Stimulated activated naive CD4-positive, alpha-beta T cell (primary cell): ENCODE data around the gene HRG.
"Not testable (repeated sequence)": the region's sequence is repeated elsewhere in the genome, so short reads cannot be mapped to it uniquely, and the experiment has no call there.

Experiments used
- DNase-seq, 6 experiments: peaks; one replicate each; lab custom pipeline; 2025; lab: John Stamatoyannopoulos, UW

HRG gene

DNA sequence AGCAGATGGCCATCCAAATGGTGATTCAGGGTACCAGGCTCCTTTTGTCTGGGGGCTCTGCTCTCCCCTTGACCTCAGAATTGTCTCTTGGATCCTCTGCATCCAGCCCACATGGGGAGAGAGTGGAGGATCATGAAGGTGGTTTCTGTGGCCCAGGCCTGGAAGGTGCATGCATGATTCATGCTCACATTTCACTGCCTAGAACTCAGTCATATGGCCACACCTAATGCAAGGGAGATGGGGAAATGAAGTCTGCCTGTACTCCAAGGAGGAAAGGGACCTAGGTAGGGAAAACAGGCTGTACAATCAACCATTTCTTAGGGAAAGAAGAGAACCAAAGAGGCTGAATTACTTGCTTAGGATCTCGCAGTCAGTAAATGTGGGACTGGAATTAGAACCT, 15.1 kb downstream of the HRG start:
- DNase-seq, result no peak

DNA sequence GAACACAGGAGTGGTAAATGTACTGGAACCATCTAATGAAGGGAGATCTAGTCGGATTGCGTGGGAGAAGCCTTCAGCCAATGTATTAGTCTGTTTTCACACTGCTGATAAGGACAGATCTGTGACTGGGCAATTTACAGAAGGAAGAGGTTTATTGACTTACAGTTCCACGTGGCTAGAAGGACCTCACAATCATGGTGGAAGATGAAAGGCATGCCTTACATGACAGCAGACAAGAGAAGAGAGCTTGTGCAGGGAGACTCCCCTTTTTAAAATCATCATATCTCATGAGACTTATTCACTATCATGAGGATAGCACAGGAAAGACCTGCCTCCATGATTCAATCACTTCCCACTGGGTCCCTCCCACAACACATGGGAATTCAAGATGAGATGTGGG, 17.0 kb downstream of the HRG start:
- DNase-seq, result no peak

- DNase-seq, result no peak
These were observed 18.2 kb downstream of the HRG start for GRCh38 chr3:186683979-186684378.

GRCh38 chr3:186686475-186686874, 20.7 kb downstream of the HRG start:
- DNase-seq, result not testable (repeated sequence)

- no peak for DNase-seq
These were observed 21.4 kb downstream of the HRG start for GRCh38 chr3:186687120-186687651.

DNA sequence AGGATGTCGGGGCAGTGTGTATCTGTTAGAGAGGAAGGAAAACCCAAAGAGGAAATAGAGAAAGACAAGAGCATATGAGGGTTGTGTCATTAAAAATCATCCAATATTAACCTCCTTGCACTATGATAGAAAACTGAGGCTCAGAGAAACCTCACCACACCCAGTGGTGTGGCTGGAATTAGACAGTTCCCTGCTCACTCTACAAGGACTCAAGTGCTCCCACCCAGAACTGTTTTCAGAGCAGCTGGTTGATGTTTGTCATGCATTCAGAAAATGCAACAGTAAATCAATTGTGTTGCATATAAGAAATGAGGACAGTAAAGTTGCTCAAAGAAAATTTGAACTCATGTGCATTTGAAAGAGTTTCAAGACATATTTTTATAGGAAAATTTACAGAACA, 24.5 kb downstream of the HRG start:
- DNase-seq, result not testable (repeated sequence)

- no peak for DNase-seq
These were observed 25.9 kb downstream of the HRG start for GRCh38 chr3:186691676-186692075.

- DNase-seq, result no peak
These were observed 28.0 kb downstream of the HRG start for GRCh38 chr3:186693843-186694242.

- no peak for DNase-seq
These were observed 28.6 kb downstream of the HRG start for GRCh38 chr3:186694288-186695032.

DNA sequence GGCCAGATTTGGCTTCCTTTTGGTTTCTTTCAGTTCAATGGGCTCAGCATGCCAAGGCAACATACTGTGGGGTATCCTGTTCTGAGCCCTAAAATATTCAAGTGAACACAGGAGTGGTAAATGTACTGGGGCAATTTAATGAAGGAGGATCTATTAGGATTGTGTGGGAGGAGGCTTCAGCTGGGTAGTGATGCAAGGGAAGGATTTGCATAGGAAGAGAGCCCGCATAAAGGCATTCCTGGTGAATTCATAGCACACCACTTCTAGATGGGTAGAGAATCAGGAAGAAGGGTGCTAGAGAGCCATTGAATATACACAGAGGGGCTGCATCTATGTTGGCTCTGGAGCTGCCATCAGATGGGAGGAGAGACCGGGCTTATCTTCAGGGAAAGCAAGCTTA, 30.7 kb downstream of the HRG start:
- no peak for DNase-seq

- DNase-seq, result no peak
These were observed 31.7 kb downstream of the HRG start for GRCh38 chr3:186697510-186697909.

- DNase-seq, result no peak
These were observed 34.5 kb downstream of the HRG start for GRCh38 chr3:186700267-186700666.

DNA sequence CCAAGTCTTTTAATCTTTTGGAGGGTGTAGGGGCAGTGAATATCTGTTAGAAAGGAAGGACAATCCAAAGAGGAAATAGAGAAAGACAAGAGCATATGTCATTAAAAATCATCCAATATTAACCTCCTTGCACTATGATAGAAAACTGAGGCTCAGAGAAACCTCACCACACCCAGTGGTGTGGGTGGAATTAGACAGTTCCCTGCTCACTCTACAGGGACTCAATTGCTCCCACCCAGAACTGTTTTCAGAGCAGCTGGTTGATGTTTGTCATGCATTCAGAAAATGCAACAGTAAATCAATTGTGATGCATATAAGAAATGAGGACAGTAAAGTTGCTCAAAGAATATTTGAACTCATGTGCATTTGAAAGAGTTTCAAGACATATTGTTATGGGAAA, 36.6 kb downstream of the HRG start:
- not testable (repeated sequence) for DNase-seq

GRCh38 chr3:186705882-186706780, 40.3 kb downstream of the HRG start:
- peak in 1 of 6 experiments; percentile 56 for DNase-seq

- no peak for DNase-seq
These were observed 43.3 kb downstream of the HRG start for GRCh38 chr3:186708983-186709679.

GRCh38 chr3:186710694-186711093, 44.9 kb downstream of the HRG start:
- not testable (repeated sequence) for DNase-seq

GRCh38 chr3:186713499-186713898, 47.7 kb downstream of the HRG start:
- no peak for DNase-seq

DNA sequence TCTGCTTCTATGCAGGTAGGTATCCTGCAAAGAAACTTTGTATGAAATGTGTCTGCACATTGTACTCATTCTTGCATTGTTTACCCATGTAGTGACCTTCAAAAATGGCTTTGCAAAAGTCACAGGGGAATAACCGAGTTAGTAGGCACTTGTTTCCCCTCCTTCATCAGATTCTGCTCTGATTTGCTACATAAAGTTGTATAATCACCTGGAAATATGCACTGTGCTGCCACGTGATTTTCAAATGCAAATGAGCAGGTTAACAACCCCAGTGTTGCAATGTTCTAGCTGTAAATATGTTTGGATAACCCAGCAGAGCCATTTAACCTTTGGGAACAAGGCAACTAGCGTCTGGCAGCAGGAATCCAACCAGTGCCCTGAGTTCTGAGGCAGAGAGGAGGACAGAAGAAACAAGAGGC, 51.2 kb downstream of the HRG start, which contains the start of gene KNG1:
Gene KNG1, plus strand, starts transcription at position 321 of the 419 bp plus-strand sequence. CDS start 184 bp downstream, outside the sequence.
- no peak for DNase-seq

GRCh38 chr3:186719945-186720739, 54.3 kb downstream of the HRG start:
- DNase-seq, result no peak

GRCh38 chr3:186722457-186722856, 56.6 kb downstream of the HRG start:
- no peak for DNase-seq

DNA sequence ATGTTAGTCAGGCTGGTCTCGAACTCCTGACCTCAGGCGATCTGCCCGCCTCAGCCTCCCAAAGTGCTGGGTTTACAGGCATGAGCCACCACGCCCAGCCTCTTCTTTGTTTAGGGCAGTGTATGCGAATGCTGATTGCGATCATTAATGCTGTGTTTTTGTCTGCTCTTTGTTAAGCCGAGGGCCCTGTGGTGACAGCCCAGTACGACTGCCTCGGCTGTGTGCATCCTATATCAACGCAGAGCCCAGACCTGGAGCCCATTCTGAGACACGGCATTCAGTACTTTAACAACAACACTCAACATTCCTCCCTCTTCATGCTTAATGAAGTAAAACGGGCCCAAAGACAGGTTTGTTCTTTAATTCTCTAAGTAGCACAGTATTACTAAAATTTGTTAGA, 59.1 kb downstream of the HRG start:
- DNase-seq, result no peak
